Measurements from ENCODE around the gene ZFAND4.

Gene ZFAND4

GRCh38 chr10:45653454-45653853, 19.1 kb downstream of the ZFAND4 start:
- Mint-ChIP-seq H3K27ac (no peak overlapping the region), H3K36me3 (peaks cover 29% of the 10 kb centered on the region), H3K4me1 (peaks cover 50% of the 10 kb centered on the region), H3K9me3 (no peaks in the 10 kb centered on the region), H3K4me3 (no peak overlapping the region), H3K27me3 (no peaks in the 10 kb centered on the region)

DNA sequence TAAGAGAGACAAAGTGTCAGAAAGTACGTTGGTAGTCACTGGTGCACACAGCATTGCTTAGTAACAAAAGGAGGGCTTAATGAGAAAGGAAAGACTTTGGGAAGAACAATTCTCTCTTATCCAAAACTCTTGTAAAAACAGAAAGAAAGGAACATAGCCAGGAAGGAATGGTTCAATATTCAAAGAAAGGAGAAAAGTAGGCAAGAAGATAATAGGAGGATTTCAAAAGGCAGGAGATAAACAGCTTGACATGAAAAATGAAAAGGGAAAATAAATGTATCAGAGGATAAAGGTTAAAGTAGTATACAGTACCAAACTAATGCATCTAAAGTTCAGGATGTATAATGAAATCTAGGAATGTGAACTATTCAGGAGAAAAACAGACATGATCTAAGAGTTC, 20.1 kb downstream of the ZFAND4 start:
- peaks cover 43% of the 10 kb centered on the region for H3K4me1 Mint-ChIP-seq
- peaks cover 26% of the 10 kb centered on the region for H3K36me3 Mint-ChIP-seq
- H3K27ac Mint-ChIP-seq = no peak overlapping the region

GRCh38 chr10:45649296-45649695, 23.3 kb downstream of the ZFAND4 start:
- no peaks in the 10 kb centered on the region for H3K27me3 Mint-ChIP-seq
- no peak overlapping the region for H3K27ac Mint-ChIP-seq
- H3K36me3 Mint-ChIP-seq = peaks cover 19% of the 10 kb centered on the region
- no peaks in the 10 kb centered on the region for H3K9me3 Mint-ChIP-seq
- no peak overlapping the region for H3K4me3 Mint-ChIP-seq
- peaks cover 20% of the 10 kb centered on the region for H3K4me1 Mint-ChIP-seq

More for the DNA sequence above, 20.1 kb downstream of the ZFAND4 start:
- Mint-ChIP-seq H3K27me3 (no peaks in the 10 kb centered on the region), H3K9me3 (no peaks in the 10 kb centered on the region), H3K4me3 (no peak overlapping the region)

DNA sequence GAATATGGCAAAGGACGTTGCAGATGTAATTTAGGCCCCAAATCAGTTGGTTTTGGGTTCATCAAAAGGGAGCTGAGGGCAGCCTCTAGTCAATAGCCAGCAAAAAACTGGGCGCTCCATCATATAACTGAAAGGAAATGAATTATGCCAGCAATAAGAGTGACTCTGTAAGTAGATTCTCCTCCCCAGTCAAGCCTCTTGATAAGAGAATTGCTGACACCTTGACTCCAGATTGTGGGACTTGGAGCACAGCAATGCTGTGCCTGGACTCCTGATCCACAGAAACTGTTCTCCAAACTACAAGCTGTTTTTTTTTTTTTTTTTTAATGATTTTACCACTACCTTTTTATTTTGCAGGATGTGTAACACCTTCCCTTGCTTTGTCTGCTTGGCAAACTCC, 25.5 kb downstream of the ZFAND4 start:
- Mint-ChIP-seq H3K27me3 (no peaks in the 10 kb centered on the region), H3K27ac (no peak overlapping the region), H3K4me3 (no peak overlapping the region), H3K9me3 (no peaks in the 10 kb centered on the region), H3K36me3 (peaks cover 16% of the 10 kb centered on the region), H3K4me1 (peaks cover 6% of the 10 kb centered on the region)

GRCh38 chr10:45646384-45647050, 26.1 kb downstream of the ZFAND4 start:
- peaks cover 6% of the 10 kb centered on the region for H3K4me1 Mint-ChIP-seq

DNA sequence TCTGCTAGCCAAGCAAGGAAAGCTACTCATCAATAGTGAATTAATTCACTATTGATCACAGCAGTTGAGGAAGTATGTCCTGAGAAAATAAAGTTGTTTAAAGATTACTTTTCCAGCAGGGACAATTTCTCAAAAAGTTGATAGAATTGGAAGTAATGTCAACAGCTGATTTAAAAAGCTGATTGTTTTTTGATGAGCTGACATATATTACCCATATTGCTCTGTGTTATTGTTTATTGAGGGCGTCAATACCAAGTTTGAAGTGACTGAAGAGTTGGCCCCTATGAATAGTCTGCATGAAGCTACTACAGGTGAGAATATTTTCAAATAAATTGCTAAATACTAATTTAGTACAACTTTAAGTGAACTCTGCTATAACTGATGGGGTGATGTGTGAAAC, 28.0 kb downstream of the ZFAND4 start:
- Mint-ChIP-seq H3K4me1 (peaks cover 6% of the 10 kb centered on the region), H3K36me3 (peaks cover 16% of the 10 kb centered on the region), H3K27ac (no peak overlapping the region), H3K4me3 (no peak overlapping the region), H3K27me3 (no peaks in the 10 kb centered on the region), H3K9me3 (no peaks in the 10 kb centered on the region)

More at GRCh38 chr10:45646384-45647050, 26.1 kb downstream of the ZFAND4 start:
- Mint-ChIP-seq H3K36me3 (peaks cover 16% of the 10 kb centered on the region), H3K27ac (no peak overlapping the region), H3K9me3 (no peaks in the 10 kb centered on the region), H3K27me3 (no peaks in the 10 kb centered on the region), H3K4me3 (no peak overlapping the region)

DNA sequence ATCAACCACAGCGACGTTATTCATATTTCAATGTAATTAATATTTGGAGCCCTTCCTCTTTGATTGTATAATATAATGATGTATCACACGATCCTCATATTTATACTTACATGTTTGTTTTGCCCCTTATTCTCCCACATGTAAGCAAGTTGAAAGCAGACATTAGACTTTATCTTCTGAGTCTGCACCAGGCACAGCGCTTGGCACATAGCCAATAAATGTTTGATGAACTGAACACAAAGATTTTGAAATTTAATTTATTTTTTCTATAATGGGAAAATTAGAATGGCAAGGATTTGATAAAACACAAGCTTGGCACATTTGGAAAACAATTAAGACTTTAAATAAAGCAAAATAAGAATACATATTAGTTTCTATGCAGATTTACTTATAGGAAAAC, 31.6 kb downstream of the ZFAND4 start:
- no peak overlapping the region for H3K27ac Mint-ChIP-seq
- peaks cover 18% of the 10 kb centered on the region for H3K36me3 Mint-ChIP-seq
- H3K4me1 Mint-ChIP-seq = peaks cover 6% of the 10 kb centered on the region
- H3K9me3 Mint-ChIP-seq = no peaks in the 10 kb centered on the region
- no peaks in the 10 kb centered on the region for H3K27me3 Mint-ChIP-seq
- H3K4me3 Mint-ChIP-seq = no peak overlapping the region

- no peaks in the 10 kb centered on the region for H3K9me3 Mint-ChIP-seq
- no peaks in the 10 kb centered on the region for H3K27me3 Mint-ChIP-seq
- peaks cover 21% of the 10 kb centered on the region for H3K36me3 Mint-ChIP-seq
- no peak overlapping the region for H3K27ac Mint-ChIP-seq
- H3K4me3 Mint-ChIP-seq = no peak overlapping the region
- peaks cover 6% of the 10 kb centered on the region for H3K4me1 Mint-ChIP-seq
These were observed 32.5 kb downstream of the ZFAND4 start for GRCh38 chr10:45640049-45640448.

DNA sequence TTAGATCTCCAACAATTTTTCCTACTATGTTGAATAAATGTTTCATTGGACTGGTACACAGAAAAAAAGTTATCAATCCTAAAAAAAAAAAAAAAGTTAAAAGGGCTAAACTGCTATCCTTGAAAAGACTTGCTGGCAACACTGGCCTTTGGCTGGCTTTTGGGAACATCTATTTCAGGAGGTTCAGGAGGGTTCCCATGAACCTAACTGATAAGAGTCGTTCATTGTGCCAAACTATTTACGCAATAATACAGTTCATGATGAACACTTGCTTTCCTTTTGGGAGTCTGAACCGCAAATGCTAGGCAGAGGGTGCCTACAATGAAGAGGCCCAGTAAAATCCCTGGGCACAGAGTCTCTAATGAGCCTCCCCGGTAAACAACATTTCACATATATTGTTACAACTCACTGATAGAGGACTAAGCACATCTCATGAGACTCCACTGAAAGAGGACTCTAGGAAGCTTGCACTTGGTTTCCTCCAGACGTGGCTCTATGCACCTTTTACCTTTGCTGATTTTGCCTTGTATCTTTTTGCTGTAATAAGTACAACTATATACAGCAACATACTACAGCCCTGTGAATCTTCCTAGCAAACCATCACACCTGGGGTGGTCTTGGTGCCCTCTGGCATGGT, 45.0 kb downstream of the ZFAND4 start:
- no peak overlapping the region for H3K27ac Mint-ChIP-seq
- H3K9me3 Mint-ChIP-seq = no peaks in the 10 kb centered on the region
- H3K4me3 Mint-ChIP-seq = no peak overlapping the region
- peaks cover 26% of the 10 kb centered on the region for H3K36me3 Mint-ChIP-seq
- no peaks in the 10 kb centered on the region for H3K27me3 Mint-ChIP-seq
- H3K4me1 Mint-ChIP-seq = no peaks in the 10 kb centered on the region

DNA sequence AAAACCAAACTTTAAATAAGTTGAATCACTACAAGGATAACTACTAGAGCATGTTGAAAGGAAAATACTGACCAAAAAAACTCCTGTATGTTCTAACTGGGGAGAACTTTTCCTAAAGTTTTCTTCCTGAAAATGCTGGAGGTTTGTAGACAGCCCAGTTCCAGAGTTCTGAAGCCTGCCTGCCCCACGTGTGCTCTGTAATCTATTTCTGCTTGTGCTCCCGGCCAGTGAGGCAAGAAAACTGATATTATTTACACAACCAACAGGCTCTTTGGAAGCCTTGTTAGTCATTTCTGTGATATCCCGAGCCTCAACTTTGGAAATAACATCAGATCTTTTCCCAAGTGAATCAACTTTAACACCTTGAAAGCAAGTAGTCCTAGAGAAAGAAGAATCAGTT, 46.7 kb downstream of the ZFAND4 start:
- no peak overlapping the region for H3K27ac Mint-ChIP-seq
- H3K27me3 Mint-ChIP-seq = no peaks in the 10 kb centered on the region
- H3K36me3 Mint-ChIP-seq = peaks cover 32% of the 10 kb centered on the region
- H3K4me1 Mint-ChIP-seq = no peaks in the 10 kb centered on the region
- H3K9me3 Mint-ChIP-seq = no peaks in the 10 kb centered on the region
- no peak overlapping the region for H3K4me3 Mint-ChIP-seq

DNA sequence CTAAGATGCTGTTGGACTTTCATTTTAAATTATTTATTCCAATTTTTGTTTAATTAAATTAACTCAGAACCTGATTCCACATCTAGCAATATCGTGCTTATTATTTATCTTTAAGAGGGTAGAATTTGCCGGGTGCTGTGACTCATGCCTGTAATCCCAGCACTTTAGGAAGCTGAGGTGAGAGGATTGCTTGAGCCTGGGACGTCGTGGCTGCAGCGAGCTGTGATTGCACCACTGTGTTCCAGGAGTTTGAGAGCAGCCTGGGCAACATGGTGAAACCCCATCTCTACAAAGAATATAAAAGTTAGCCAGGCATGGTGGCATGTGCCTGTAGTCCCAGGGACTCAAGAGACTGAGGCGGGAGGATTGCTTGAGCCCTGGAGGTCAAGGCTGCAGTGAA, 47.8 kb downstream of the ZFAND4 start:
- Mint-ChIP-seq H3K4me1 (no peaks in the 10 kb centered on the region), H3K27ac (no peak overlapping the region), H3K27me3 (no peaks in the 10 kb centered on the region), H3K9me3 (no peaks in the 10 kb centered on the region), H3K4me3 (no peak overlapping the region), H3K36me3 (peaks cover 34% of the 10 kb centered on the region)

- H3K4me1 Mint-ChIP-seq = no peaks in the 10 kb centered on the region
- H3K27ac Mint-ChIP-seq = no peak overlapping the region
- H3K36me3 Mint-ChIP-seq = peaks cover 25% of the 10 kb centered on the region
- H3K9me3 Mint-ChIP-seq = no peaks in the 10 kb centered on the region
- no peaks in the 10 kb centered on the region for H3K27me3 Mint-ChIP-seq
- no peak overlapping the region for H3K4me3 Mint-ChIP-seq
These were observed 57.7 kb downstream of the ZFAND4 start for GRCh38 chr10:45614869-45615268.

DNA sequence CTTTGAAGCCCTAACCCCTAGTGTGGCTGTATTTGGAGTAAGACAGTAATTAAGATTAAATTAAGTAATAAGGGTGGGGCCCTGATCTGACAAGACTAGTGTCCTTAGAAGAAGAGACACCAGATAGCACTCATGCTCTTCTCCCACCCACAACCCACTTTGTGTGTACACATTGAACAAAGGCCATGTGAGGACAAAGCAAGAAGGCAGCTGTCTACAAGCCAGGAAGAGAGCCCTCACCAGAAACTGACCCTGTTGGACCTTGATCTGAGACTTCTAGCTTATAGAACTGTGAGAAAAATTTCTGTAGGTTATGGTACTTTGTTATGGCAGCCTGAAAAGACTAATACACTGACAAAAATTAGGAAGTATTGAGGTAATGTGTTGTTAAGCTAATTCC, 59.8 kb downstream of the ZFAND4 start:
- Mint-ChIP-seq H3K4me3 (no peak overlapping the region), H3K4me1 (no peaks in the 10 kb centered on the region), H3K27me3 (no peaks in the 10 kb centered on the region), H3K9me3 (no peaks in the 10 kb centered on the region), H3K36me3 (peaks cover 25% of the 10 kb centered on the region), H3K27ac (no peak overlapping the region)

DNA sequence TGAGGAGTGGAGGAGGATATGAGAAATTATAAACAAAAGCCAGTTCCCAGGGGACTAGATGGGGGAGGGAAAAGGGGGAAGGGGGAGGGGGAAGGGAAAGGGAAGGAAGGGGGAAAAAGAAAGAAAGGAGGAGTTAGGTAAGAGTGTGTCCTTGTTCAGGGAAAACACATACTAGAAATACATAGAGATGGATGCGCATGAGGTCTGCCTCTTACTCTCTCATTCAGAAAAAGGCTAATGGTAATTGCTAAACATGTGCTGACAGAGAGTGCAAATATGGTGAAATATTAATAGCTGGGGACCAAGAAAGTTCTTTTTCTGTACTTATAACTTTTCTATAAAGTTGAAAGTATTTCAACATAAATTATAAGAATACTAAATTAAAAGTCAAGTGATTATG, 64.5 kb downstream of the ZFAND4 start:
- H3K4me1 Mint-ChIP-seq = no peaks in the 10 kb centered on the region
- H3K9me3 Mint-ChIP-seq = no peaks in the 10 kb centered on the region
- H3K27ac Mint-ChIP-seq = no peak overlapping the region
- no peaks in the 10 kb centered on the region for H3K27me3 Mint-ChIP-seq
- peaks cover 22% of the 10 kb centered on the region for H3K36me3 Mint-ChIP-seq
- H3K4me3 Mint-ChIP-seq = no peak overlapping the region

DNA sequence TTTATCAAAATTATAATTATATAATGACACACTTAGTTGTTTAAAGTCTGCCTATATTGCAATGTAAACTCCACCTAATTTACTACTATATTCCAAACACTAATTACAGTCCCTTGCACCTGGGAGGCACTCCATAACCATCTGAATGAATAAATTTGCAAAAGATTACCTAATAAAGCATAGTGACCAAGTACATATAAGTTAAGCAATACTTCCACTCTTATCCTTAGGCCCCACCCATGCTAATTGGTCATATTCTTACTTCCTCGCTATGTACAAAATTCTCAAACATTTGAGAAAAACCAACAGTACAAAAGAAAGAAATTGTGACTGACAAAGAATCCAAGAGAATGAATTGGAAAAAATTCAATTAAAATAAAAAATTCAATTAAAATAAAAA, 65.3 kb downstream of the ZFAND4 start:
- Mint-ChIP-seq H3K9me3 (no peaks in the 10 kb centered on the region), H3K27ac (no peak overlapping the region), H3K4me1 (no peaks in the 10 kb centered on the region), H3K4me3 (no peak overlapping the region), H3K27me3 (no peaks in the 10 kb centered on the region), H3K36me3 (peaks cover 16% of the 10 kb centered on the region)

DNA sequence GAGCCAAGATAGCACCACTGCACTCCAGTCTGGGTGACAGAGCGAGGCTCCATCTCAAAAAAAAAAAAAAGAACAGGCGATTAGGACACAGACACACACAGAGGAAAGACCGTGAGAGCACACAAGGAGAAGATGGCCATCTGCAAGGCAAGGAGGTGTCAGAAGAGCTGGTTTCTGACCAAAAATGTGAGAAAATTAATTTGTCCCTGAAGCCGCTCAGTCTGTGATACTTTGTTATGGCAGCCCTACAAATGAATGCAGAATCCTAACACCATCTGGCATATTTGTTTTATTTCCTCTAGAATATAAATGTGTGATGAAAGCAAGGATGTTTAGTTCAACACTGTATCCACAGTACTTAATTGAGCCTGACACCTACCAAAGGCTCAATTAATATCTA, 69.7 kb downstream of the ZFAND4 start:
- no peak overlapping the region for H3K4me3 Mint-ChIP-seq
- peaks cover 4% of the 10 kb centered on the region for H3K36me3 Mint-ChIP-seq
- H3K27ac Mint-ChIP-seq = no peak overlapping the region
- H3K27me3 Mint-ChIP-seq = peaks cover 5% of the 10 kb centered on the region
- H3K9me3 Mint-ChIP-seq = no peaks in the 10 kb centered on the region
- H3K4me1 Mint-ChIP-seq = peaks cover 6% of the 10 kb centered on the region

Measured in activated naive CD4-positive, alpha-beta T cell treated with anti-CD3 and anti-CD28 coated beads, Interleukin-2, amount 50 U/mL, for 24 hours (primary cell).